GM20000 (cell line): Measurements from ENCODE around the gene ERLEC1.

Source experiments
- DNase-seq: peaks from one replicate; pipeline ENCODE4 v3.0.0; 2012; ENCODE audit warnings: low spot score
- TF ChIP-seq, protein P1 (sequence below): IDR thresholded peaks from 2 replicates; pipeline ENCODE4 v1.5.1; 2012; ENCODE audit warnings: mild to moderate bottlenecking, control low read depth; ENCODE audit errors: extremely low read depth, missing control alignments

The ERLEC1 gene

DNA sequence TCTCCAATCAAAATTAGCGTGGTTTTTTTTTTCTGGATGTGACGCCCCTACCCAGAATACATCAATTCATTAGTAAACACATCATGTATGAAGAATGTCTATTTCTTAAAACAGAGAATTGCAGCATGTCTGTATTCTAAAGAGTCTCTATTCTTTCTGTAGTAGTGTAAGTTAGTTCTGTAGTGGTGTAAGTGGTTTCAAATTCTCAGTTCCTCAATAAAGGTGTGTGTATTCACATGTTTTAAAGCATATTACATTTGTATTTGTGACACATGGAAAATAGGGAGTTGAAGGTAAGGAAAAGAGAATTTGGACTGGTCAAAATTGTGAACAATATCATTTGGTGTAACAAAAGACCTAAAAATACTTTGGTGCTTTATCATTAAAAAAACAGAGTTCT is 80.9 kb downstream of the ERLEC1 start:
- DNase-seq, result no peak
- TF ChIP-seq, protein P1, sequence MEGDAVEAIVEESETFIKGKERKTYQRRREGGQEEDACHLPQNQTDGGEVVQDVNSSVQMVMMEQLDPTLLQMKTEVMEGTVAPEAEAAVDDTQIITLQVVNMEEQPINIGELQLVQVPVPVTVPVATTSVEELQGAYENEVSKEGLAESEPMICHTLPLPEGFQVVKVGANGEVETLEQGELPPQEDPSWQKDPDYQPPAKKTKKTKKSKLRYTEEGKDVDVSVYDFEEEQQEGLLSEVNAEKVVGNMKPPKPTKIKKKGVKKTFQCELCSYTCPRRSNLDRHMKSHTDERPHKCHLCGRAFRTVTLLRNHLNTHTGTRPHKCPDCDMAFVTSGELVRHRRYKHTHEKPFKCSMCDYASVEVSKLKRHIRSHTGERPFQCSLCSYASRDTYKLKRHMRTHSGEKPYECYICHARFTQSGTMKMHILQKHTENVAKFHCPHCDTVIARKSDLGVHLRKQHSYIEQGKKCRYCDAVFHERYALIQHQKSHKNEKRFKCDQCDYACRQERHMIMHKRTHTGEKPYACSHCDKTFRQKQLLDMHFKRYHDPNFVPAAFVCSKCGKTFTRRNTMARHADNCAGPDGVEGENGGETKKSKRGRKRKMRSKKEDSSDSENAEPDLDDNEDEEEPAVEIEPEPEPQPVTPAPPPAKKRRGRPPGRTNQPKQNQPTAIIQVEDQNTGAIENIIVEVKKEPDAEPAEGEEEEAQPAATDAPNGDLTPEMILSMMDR, result no peak
